ENCODE measurements around the gene SLC35E3.

The SLC35E3 gene

GRCh38 chr12:68745904-68746571, at the start of gene SLC35E3:
TSS of gene SLC35E3 (plus strand) at chr12:68746176. CDS start at chr12:68746378, 202 bp downstream.
- FAIRE-seq: peak; percentile 5

GRCh38 chr12:68699486-68699885, 46.5 kb upstream of the SLC35E3 start:
- no peak for FAIRE-seq

GRCh38 chr12:68727776-68728175, 18.2 kb upstream of the SLC35E3 start:
- FAIRE-seq: no peak

GRCh38 chr12:68733661-68734071, 12.3 kb upstream of the SLC35E3 start:
- no peak for FAIRE-seq

- FAIRE-seq: no peak
These were observed 6.1 kb upstream of the SLC35E3 start for GRCh38 chr12:68739891-68740290.

GRCh38 chr12:68743356-68743755, 2.6 kb upstream of the SLC35E3 start:
- no peak for FAIRE-seq

- FAIRE-seq: no peak
These were observed 536 bp upstream of the SLC35E3 start for GRCh38 chr12:68745376-68745903.

- FAIRE-seq: no peak
These were observed 700 bp downstream of the SLC35E3 start for GRCh38 chr12:68746572-68747180.

GRCh38 chr12:68749443-68749842, 3.5 kb downstream of the SLC35E3 start:
- no peak for FAIRE-seq

GRCh38 chr12:68749861-68750260, 3.9 kb downstream of the SLC35E3 start:
- no peak for FAIRE-seq

- no peak for FAIRE-seq
These were observed 4.5 kb downstream of the SLC35E3 start for GRCh38 chr12:68750506-68750905.

GRCh38 chr12:68755536-68756243, 9.7 kb downstream of the SLC35E3 start:
- no peak for FAIRE-seq

- FAIRE-seq: no peak
These were observed 13.9 kb downstream of the SLC35E3 start for GRCh38 chr12:68759852-68760251.

GRCh38 chr12:68760806-68761441, 14.9 kb downstream of the SLC35E3 start:
- no peak for FAIRE-seq

- FAIRE-seq: no peak
These were observed 15.5 kb downstream of the SLC35E3 start for GRCh38 chr12:68761442-68761812.

GRCh38 chr12:68761901-68762630, 16.1 kb downstream of the SLC35E3 start:
- no peak for FAIRE-seq

GRCh38 chr12:68762691-68763090, 16.7 kb downstream of the SLC35E3 start:
- no peak for FAIRE-seq

- FAIRE-seq: no peak
These were observed 19.7 kb downstream of the SLC35E3 start for GRCh38 chr12:68765696-68766095.

GRCh38 chr12:68766646-68767045, 20.7 kb downstream of the SLC35E3 start:
- FAIRE-seq: no peak

- no peak for FAIRE-seq
These were observed 21.2 kb downstream of the SLC35E3 start for GRCh38 chr12:68767191-68767590.

GRCh38 chr12:68768431-68768939, 22.5 kb downstream of the SLC35E3 start:
- no peak for FAIRE-seq

GRCh38 chr12:68769941-68770340, 24.0 kb downstream of the SLC35E3 start:
- no peak for FAIRE-seq

Data from islet of Langerhans (tissue), 1 donor.